Endothelial cell of umbilical vein (primary cell): Measurements from ENCODE around the gene UNKL. TPM values are rescaled to one million over a fixed set of nuclear protein-coding genes. Genes with fewer than 3 reads are reported as not detected.

Experiments used
- BruUV-seq: library from RNA; stranded (reverse); fragments of 400-500 nt; replicated peaks from 2 replicates; lab custom pipeline; 2021; lab: Mats Ljungman, UMichigan
- CTCF ChIA-PET: fragments of 300-600, 350-600 bp; sonication (Branson Sonifier 250); formaldehyde crosslinking; loops from one replicate; lab custom pipeline; 2021; ENCODE audit warnings: antibody characterized with exemption, inconsistent platforms; lab: Charles Lee
- POLR2A ChIA-PET: fragments of 300-600, 350-600 bp; sonication (Branson Sonifier 250); formaldehyde crosslinking; loops from one replicate; lab custom pipeline; 2021; ENCODE audit warnings: antibody characterized with exemption, inconsistent platforms; lab: Charles Lee
- DNase-seq: peaks from one replicate; pipeline ENCODE4 v3.0.0-alpha.2; 2011; ENCODE audit warnings: low read depth, low spot score
- FAIRE-seq: peaks from 2 replicates; lab custom pipeline; 2011; peaks lifted over from hg19 to GRCh38; lab: Jason Lieb, UNC
- H2AFZ ChIP-seq: 2 replicates; pipeline ENCODE4 v1.6.0; 2012; ENCODE audit warnings: low read depth, low read length, control low read depth, inconsistent platforms
- H3K27ac ChIP-seq: 2 replicates; pipeline ENCODE4 v1.5.1; 2011; ENCODE audit warnings: low read depth, mild to moderate bottlenecking, control low read depth, low read length, moderate library complexity; ENCODE audit not compliant: insufficient read depth
- H3K27me3 ChIP-seq, 2 experiments: 2 replicates each; pipeline versions ENCODE4 v1.6.0 to v1.6.1; 2011; ENCODE audit warnings: low read length in 2 of 2, mixed read lengths in 1 of 2; ENCODE audit not compliant: control insufficient read depth in 2 of 2, insufficient read depth in 2 of 2
- H3K36me3 ChIP-seq, 2 experiments: 2 replicates in 1 of 2; 3 replicates in 1 of 2; pipeline ENCODE4 v1.5.1; 2011; ENCODE audit warnings: low read length in 2 of 2, mild to moderate bottlenecking in 1 of 2, moderate library complexity in 1 of 2; ENCODE audit not compliant: control insufficient read depth in 2 of 2, insufficient read depth in 2 of 2; ENCODE audit errors: extremely low read depth in 1 of 2
- H3K4me1 ChIP-seq: 3 replicates; pipeline ENCODE4 v1.5.1; 2011; ENCODE audit warnings: mild to moderate bottlenecking, low read length; ENCODE audit not compliant: control insufficient read depth, insufficient read depth; ENCODE audit errors: extremely low read depth
- H3K4me2 ChIP-seq: 2 replicates; pipeline ENCODE4 v1.6.1; 2011; ENCODE audit warnings: low read length, control low read depth, mixed read lengths; ENCODE audit not compliant: insufficient read depth
- H3K4me3 ChIP-seq, 3 experiments: fragments of 200-600 bp in 1 of 3; sonication (generic), shearing (Covaris generic) in 1 of 3; replicated peaks in 1 of 3; 2 replicates each; pipeline ENCODE4 v1.5.1; 2011 to 2016; ENCODE audit warnings: control low read depth in 3 of 3, low read length in 3 of 3, mild to moderate bottlenecking in 2 of 3, inconsistent platforms in 1 of 3, low read depth in 1 of 3, moderate library complexity in 1 of 3; ENCODE audit not compliant: insufficient read depth in 1 of 3
- H3K79me2 ChIP-seq: 2 replicates; pipeline ENCODE4 v1.6.0; 2012; ENCODE audit warnings: low read length, inconsistent platforms; ENCODE audit not compliant: control insufficient read depth, insufficient read depth
- H3K9ac ChIP-seq: replicated peaks from 2 replicates; pipeline ENCODE3; 2011; ENCODE audit warnings: low read length, control low read depth; ENCODE audit not compliant: insufficient read depth; ENCODE audit errors: extremely low read depth
- H3K9me1 ChIP-seq: replicated peaks from 3 replicates; pipeline ENCODE4 v1.6.0; 2011; ENCODE audit warnings: mild to moderate bottlenecking, low read length; ENCODE audit not compliant: control insufficient read depth, insufficient read depth; ENCODE audit errors: extremely low read depth
- H3K9me3 ChIP-seq: replicated peaks from 2 replicates; pipeline ENCODE4 v1.5.1; 2012; ENCODE audit warnings: low read length, inconsistent platforms; ENCODE audit not compliant: control insufficient read depth, insufficient read depth
- H4K20me1 ChIP-seq: replicated peaks from 2 replicates; pipeline ENCODE3; 2011; ENCODE audit warnings: mild to moderate bottlenecking, low read length; ENCODE audit not compliant: control insufficient read depth, insufficient read depth; ENCODE audit errors: extremely low read depth
- EZH2 ChIP-seq: IDR thresholded peaks from 2 replicates; pipeline ENCODE4 v1.6.1; 2012; ENCODE audit warnings: borderline replicate concordance, low read depth, mild to moderate bottlenecking, moderate library complexity, low read length, inconsistent platforms; ENCODE audit not compliant: severe bottlenecking
- FOS ChIP-seq: IDR thresholded peaks from 2 replicates; pipeline ENCODE4 v1.6.1; 2011; ENCODE audit warnings: mild to moderate bottlenecking, low read length, moderate library complexity, borderline replicate concordance; ENCODE audit not compliant: insufficient read depth
- GATA2 ChIP-seq: IDR thresholded peaks from 2 replicates; pipeline ENCODE4 v1.7.0; 2011; ENCODE audit warnings: low read depth, mild to moderate bottlenecking, moderate library complexity, mixed read lengths, low read length; ENCODE audit not compliant: insufficient read length, insufficient read depth
- JUN ChIP-seq: IDR thresholded peaks from 2 replicates; pipeline ENCODE4 v1.6.1; 2011; ENCODE audit warnings: borderline replicate concordance, low read depth; ENCODE audit not compliant: insufficient read length, insufficient read depth
- MYC ChIP-seq: IDR thresholded peaks from one replicate; pipeline ENCODE4 v1.6.1; 2011; ENCODE audit warnings: mild to moderate bottlenecking, low read depth, low read length
- POLR2A ChIP-seq: IDR thresholded peaks from 2 replicates; pipeline ENCODE4 v1.6.1; 2012; ENCODE audit warnings: low read depth, mild to moderate bottlenecking, control low read depth, low read length
- POLR2AphosphoS5 ChIP-seq: IDR thresholded peaks from 2 replicates; pipeline ENCODE4 v1.6.1; 2012; ENCODE audit warnings: low read depth, mild to moderate bottlenecking, control low read depth, low read length, moderate library complexity; ENCODE audit not compliant: insufficient read depth
- dilution Hi-C: fragments of 300-500 bp; cut with MboI; formaldehyde crosslinking; loops from one replicate; pipeline ENCODE4 v1.15.0; 2019; ENCODE audit warnings: low sequenced_read_pairs; ENCODE audit not compliant: extremely low pct_ligation_motif_present
- intact Hi-C: fragments of 100-400 bp; cut with micrococcal nuclease; formaldehyde crosslinking; loops from one replicate; pipeline ENCODE4 v1.10.0; 2022
- polyA plus RNA-seq, 4 experiments: library from polyadenylated mRNA; depleted of rRNA in 3 of 4; stranded (reverse) in 3 of 4; unstranded in 1 of 4; fragments of >200 nt; gene quantifications; 2 replicates each; pipeline versions ENCODE4 v1.2.1 to v1.2.3, GENCODE V29; 2011 to 2012; ENCODE audit warnings: missing spikeins in 1 of 4
- total RNA-seq: library from RNA; stranded (reverse); gene quantifications from 2 replicates; pipeline ENCODE4 v1.2.3, GENCODE V29; 2021
- TF ChIP-seq, protein P1 (sequence below): IDR thresholded peaks from 2 replicates; pipeline ENCODE4 v1.6.1; 2011; ENCODE audit not compliant: insufficient read depth, insufficient read length
- TF ChIP-seq, protein P2 (sequence below), 2 donors: IDR thresholded peaks; 1 replicate in 1 of 2; 2 replicates in 1 of 2; pipeline ENCODE4 v1.5.1; 2011; ENCODE audit warnings: low read length in 2 of 2, mild to moderate bottlenecking in 2 of 2, moderate library complexity in 2 of 2, control low read depth in 1 of 2, inconsistent platforms in 1 of 2, low read depth in 1 of 2; ENCODE audit not compliant: insufficient read depth in 1 of 2; ENCODE audit errors: extremely low read depth in 1 of 2

UNKL gene
- total and polyA plus RNA-seq, 2 donors (not counting 3 experiments of a cell fraction or from before 2014, with no cell fraction given), result 17.1 to 32.8 TPM

DNA sequence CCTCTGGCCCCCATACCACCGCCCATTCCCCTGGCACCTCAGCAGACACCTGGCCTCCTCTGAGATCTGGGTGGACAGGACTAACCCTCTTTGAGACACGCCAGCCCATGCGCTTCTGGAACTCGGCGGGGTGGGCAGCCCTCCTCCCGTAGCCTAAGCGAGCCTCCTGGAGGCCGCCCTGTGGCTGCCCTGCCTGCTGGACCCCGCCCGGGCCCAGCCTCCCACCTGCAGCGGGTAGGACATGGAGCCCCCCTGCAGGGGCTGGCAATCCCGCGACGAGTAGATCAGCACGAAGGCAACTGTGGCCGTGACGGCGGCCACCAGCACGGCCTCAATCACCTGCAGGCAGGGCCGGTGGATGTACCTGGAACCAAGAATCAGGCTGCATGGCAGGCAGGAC lies 38.0 kb upstream of the UNKL start:
- POLR2A ChIA-PET, result no interaction called here
- Histone ChIP-seq H3K9ac (no peak overlapping the region), H3K27me3 (no peaks in the 10 kb centered on the region), H3K4me1 (no peaks in the 10 kb centered on the region), H4K20me1 (no peaks in the 10 kb centered on the region), H3K9me1 (no peaks in the 10 kb centered on the region), H3K27ac (no peak overlapping the region), H3K4me3 (no peak overlapping the region), H3K79me2 (no peaks in the 10 kb centered on the region), H3K36me3 (peaks cover 0 to 50% of the 10 kb centered on the region in 2 experiments), H3K4me2 (no peak overlapping the region), H3K9me3 (no peaks in the 10 kb centered on the region), H2AFZ (no peak overlapping the region)
- no TSS peak for BruUV-seq
- dilution Hi-C loops (no loop called here), intact Hi-C loops (no loop called here)
- DNase-seq (no peak), FAIRE-seq (no peak)
- TF ChIP-seq JUN (no peak), EZH2 (no peak), FOS (no peak)
- CTCF ChIA-PET, result no interaction called here

DNA sequence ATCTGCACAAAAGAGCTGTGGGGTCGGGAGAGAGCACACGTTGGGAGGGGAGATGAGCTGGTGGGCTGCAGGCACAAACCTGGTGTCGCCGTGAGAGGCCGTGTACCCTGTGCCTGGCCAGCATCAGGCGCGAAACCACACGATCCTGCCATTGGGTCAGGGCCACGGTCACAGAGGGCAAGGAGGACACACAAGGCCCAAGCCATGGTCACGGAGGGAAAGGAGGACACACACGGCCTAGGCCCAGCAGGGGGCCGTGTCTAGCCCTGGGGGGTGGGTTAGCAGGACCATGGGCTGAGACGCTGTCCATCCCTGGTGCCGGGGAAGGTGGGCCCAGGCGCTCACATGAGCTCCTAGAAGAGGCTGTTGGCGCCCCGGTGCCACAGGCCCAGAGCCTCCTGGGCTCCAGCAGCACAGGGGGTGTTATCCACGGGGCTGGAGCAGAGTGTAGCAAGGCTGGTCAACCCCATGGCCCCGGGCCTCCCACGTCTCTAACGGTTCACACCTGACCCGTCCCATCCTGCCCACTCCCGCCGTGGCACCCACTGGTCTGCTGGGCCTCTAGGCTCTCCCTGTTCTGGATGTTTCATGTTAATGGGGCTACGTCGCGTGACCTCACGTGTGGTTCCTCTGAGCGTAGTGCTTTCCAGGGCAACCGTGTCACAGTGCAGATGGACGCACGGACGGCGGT lies 37.3 kb upstream of the UNKL start:
- CTCF ChIA-PET, result no interaction called here
- TF ChIP-seq GATA2 (no peak), FOS (no peak), POLR2AphosphoS5 (no peak), JUN (no peak), MYC (no peak), POLR2A (no peak), EZH2 (no peak)
- TF ChIP-seq, protein P1, sequence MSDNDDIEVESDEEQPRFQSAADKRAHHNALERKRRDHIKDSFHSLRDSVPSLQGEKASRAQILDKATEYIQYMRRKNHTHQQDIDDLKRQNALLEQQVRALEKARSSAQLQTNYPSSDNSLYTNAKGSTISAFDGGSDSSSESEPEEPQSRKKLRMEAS, result no peak
- TF ChIP-seq, protein P2, sequence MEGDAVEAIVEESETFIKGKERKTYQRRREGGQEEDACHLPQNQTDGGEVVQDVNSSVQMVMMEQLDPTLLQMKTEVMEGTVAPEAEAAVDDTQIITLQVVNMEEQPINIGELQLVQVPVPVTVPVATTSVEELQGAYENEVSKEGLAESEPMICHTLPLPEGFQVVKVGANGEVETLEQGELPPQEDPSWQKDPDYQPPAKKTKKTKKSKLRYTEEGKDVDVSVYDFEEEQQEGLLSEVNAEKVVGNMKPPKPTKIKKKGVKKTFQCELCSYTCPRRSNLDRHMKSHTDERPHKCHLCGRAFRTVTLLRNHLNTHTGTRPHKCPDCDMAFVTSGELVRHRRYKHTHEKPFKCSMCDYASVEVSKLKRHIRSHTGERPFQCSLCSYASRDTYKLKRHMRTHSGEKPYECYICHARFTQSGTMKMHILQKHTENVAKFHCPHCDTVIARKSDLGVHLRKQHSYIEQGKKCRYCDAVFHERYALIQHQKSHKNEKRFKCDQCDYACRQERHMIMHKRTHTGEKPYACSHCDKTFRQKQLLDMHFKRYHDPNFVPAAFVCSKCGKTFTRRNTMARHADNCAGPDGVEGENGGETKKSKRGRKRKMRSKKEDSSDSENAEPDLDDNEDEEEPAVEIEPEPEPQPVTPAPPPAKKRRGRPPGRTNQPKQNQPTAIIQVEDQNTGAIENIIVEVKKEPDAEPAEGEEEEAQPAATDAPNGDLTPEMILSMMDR (IDR thresholded peaks at IDR 0.05; ENCODE audit: extremely low read depth in 1 of 2, insufficient read depth in 1 of 2, low read depth in 1 of 2, low read length in 2 of 2), result no peak
- Histone ChIP-seq H3K36me3 (peaks cover 0 to 48% of the 10 kb centered on the region in 2 experiments), H3K4me2 (no peak overlapping the region), H3K9me3 (no peaks in the 10 kb centered on the region), H4K20me1 (no peaks in the 10 kb centered on the region), H3K9me1 (no peaks in the 10 kb centered on the region), H2AFZ (no peak overlapping the region), H3K79me2 (no peaks in the 10 kb centered on the region), H3K27ac (no peak overlapping the region), H3K4me1 (no peaks in the 10 kb centered on the region), H3K4me3 (no peak overlapping the region), H3K27me3 (no peaks in the 10 kb centered on the region), H3K9ac (no peak overlapping the region)
- FAIRE-seq (no peak), DNase-seq (no peak)
- intact Hi-C loops (no loop called here), dilution Hi-C loops (no loop called here)
- POLR2A ChIA-PET, result no interaction called here
- no TSS peak for BruUV-seq
